ENCODE results near the gene OPCML. TPM values are rescaled to one million over a fixed set of nuclear protein-coding genes. Genes with fewer than 3 reads are reported as not detected.

Gene OPCML
- total RNA-seq, 1 experiment from 2014 or later = not detected

DNA sequence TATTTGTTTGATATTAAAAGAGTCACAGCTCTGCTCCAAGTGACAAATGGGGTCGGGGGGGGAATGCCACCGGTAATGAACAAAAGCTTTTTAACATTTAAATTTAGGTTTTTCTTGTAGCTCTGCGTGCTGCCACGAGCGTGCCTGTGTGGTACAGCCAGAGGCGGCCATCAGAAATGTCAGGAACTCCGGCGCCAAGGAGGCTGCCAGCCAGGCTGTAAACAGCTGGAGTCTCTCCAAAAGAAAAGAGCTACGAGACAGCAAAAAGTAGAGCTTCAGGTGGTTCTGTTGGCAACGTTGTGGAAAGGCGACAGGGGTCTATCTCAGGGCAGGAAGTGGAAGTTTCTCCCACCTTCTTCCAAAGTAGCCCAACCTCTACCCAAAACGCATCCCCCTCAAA is 532.8 kb downstream of the OPCML start:
- no peak for DNase-seq
- BruUV-seq (replicated peaks) = no TSS peak
- H3K79me2 ChIP-seq (ENCODE audit: low read depth) = no peaks in the 10 kb centered on the region
- no peaks in the 10 kb centered on the region for H3F3A ChIP-seq (ENCODE audit: insufficient read depth, low read depth)
- peaks cover 14% of the 10 kb centered on the region for H3K27me3 ChIP-seq (ENCODE audit: insufficient read depth, low read depth)
- no peak overlapping the region for H2AFZ ChIP-seq
- intact Hi-C loops (cut with micrococcal nuclease; ENCODE audit: unreplicated experiment) = no loop called here
- no peak overlapping the region for H3K4me2 ChIP-seq
- no peak overlapping the region for H3K4me3 ChIP-seq
- CTCF ChIA-PET = no interaction called here
- POLR2A ChIA-PET (ENCODE audit: unreplicated experiment) = no interaction called here
- no peaks in the 10 kb centered on the region for H4K20me1 ChIP-seq (ENCODE audit: insufficient read depth)
- no peaks in the 10 kb centered on the region for H3K9me2 ChIP-seq (ENCODE audit: insufficient read depth)
- TF ChIP-seq, protein P1, sequence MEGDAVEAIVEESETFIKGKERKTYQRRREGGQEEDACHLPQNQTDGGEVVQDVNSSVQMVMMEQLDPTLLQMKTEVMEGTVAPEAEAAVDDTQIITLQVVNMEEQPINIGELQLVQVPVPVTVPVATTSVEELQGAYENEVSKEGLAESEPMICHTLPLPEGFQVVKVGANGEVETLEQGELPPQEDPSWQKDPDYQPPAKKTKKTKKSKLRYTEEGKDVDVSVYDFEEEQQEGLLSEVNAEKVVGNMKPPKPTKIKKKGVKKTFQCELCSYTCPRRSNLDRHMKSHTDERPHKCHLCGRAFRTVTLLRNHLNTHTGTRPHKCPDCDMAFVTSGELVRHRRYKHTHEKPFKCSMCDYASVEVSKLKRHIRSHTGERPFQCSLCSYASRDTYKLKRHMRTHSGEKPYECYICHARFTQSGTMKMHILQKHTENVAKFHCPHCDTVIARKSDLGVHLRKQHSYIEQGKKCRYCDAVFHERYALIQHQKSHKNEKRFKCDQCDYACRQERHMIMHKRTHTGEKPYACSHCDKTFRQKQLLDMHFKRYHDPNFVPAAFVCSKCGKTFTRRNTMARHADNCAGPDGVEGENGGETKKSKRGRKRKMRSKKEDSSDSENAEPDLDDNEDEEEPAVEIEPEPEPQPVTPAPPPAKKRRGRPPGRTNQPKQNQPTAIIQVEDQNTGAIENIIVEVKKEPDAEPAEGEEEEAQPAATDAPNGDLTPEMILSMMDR (conservative IDR thresholded peaks at IDR 0.05) = no peak
- TF ChIP-seq EZH2 (IDR thresholded peaks at IDR 0.05; ENCODE audit: low read depth) = no peak
- H3K4me1 ChIP-seq (replicated peaks; ENCODE audit: insufficient read depth) = no peaks in the 10 kb centered on the region
- H3K9me3 ChIP-seq (ENCODE audit: insufficient read depth, low read depth) = no peaks in the 10 kb centered on the region
- H3K27ac ChIP-seq = no peak overlapping the region
- H3K36me3 ChIP-seq (ENCODE audit: low read depth) = no peaks in the 10 kb centered on the region

DNA sequence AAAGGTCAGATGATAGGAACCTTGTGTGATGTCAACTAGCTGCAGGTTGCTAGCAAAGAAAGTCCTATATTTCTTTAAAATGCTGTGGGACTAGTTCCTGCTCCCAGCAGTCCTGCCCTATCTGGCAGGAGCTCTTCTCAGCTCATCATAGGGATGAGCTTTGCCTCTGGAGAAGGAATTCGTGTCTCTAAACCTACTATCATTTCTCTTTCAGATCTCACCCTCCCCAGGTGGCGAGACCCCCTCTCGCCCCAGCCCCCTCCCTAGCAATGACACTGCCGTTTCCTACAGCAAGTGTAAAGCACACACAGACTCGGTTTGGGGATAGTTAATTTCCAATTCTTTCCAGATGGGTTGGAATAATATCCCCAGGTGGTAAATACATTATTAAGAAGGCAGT is 533.3 kb downstream of the OPCML start:
- H3K9me3 ChIP-seq (ENCODE audit: insufficient read depth, low read depth) = no peaks in the 10 kb centered on the region
- no peak overlapping the region for H3K27ac ChIP-seq
- POLR2A ChIA-PET (ENCODE audit: unreplicated experiment) = no interaction called here
- H3K4me3 ChIP-seq = no peak overlapping the region
- DNase-seq = no peak
- no peak overlapping the region for H2AFZ ChIP-seq
- H3K4me2 ChIP-seq = no peak overlapping the region
- intact Hi-C loops (cut with micrococcal nuclease; ENCODE audit: unreplicated experiment) = no loop called here
- H3F3A ChIP-seq (ENCODE audit: insufficient read depth, low read depth) = no peaks in the 10 kb centered on the region
- CTCF ChIA-PET = no interaction called here
- H3K36me3 ChIP-seq (ENCODE audit: low read depth) = no peaks in the 10 kb centered on the region
- no peaks in the 10 kb centered on the region for H3K4me1 ChIP-seq (replicated peaks; ENCODE audit: insufficient read depth)
- H4K20me1 ChIP-seq (ENCODE audit: insufficient read depth) = no peaks in the 10 kb centered on the region
- H3K27me3 ChIP-seq (ENCODE audit: insufficient read depth, low read depth) = peaks cover 18% of the 10 kb centered on the region
- BruUV-seq (replicated peaks) = no TSS peak
- no peaks in the 10 kb centered on the region for H3K79me2 ChIP-seq (ENCODE audit: low read depth)
- no peak for TF ChIP-seq EZH2 (IDR thresholded peaks at IDR 0.05; ENCODE audit: low read depth)
- TF ChIP-seq, protein P1 (conservative IDR thresholded peaks at IDR 0.05) = no peak
- H3K9me2 ChIP-seq (ENCODE audit: insufficient read depth) = no peaks in the 10 kb centered on the region

DNA sequence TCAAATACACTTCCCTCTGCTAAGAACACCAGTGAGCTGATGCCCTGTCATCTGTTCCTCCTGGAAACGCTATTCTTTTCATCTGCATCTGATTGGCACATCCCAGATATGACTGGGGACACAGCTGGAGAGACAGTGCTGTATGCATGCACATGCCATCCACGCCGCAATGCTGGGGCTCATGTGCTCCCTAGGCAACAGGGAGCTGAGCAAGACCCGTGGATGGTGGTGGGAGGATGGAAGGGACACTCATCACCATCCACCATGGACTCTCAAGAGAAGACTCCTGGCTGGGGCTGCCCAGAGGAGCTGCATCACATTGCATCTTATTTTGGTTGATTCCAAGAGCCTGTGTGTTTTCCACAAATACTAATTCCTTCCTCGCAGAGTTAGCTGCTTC is 534.9 kb downstream of the OPCML start:
- intact Hi-C loops (cut with micrococcal nuclease; ENCODE audit: unreplicated experiment) = no loop called here
- DNase-seq = no peak
- no peaks in the 10 kb centered on the region for H3K79me2 ChIP-seq (ENCODE audit: low read depth)
- H3K36me3 ChIP-seq (ENCODE audit: low read depth) = no peaks in the 10 kb centered on the region
- H3F3A ChIP-seq (ENCODE audit: insufficient read depth, low read depth) = no peaks in the 10 kb centered on the region
- H3K4me1 ChIP-seq (replicated peaks; ENCODE audit: insufficient read depth) = no peaks in the 10 kb centered on the region
- no peak overlapping the region for H2AFZ ChIP-seq
- no TSS peak for BruUV-seq (replicated peaks)
- CTCF ChIA-PET = no interaction called here
- TF ChIP-seq EZH2 (IDR thresholded peaks at IDR 0.05; ENCODE audit: low read depth) = no peak
- TF ChIP-seq, protein P1 (conservative IDR thresholded peaks at IDR 0.05) = no peak
- no peaks in the 10 kb centered on the region for H3K9me3 ChIP-seq (ENCODE audit: insufficient read depth, low read depth)
- H3K9me2 ChIP-seq (ENCODE audit: insufficient read depth) = no peaks in the 10 kb centered on the region
- no peaks in the 10 kb centered on the region for H4K20me1 ChIP-seq (ENCODE audit: insufficient read depth)
- H3K4me3 ChIP-seq = no peak overlapping the region
- H3K4me2 ChIP-seq = no peak overlapping the region
- H3K27me3 ChIP-seq (ENCODE audit: insufficient read depth, low read depth) = peaks cover 29% of the 10 kb centered on the region; the same call in 1 of the 2 replicates
- POLR2A ChIA-PET (ENCODE audit: unreplicated experiment) = no interaction called here
- H3K27ac ChIP-seq = no peak overlapping the region

Data from PC-9 (cell line).